IMR-90 (cell line): ENCODE results near the gene MBOAT1. TPM values are rescaled to one million over a fixed set of nuclear protein-coding genes. Genes with fewer than 3 reads are reported as not detected.

Experiments used
- ATAC-seq: fragments of 200-7000 bp; cut with Tn5 transposase; 2 replicates; pipeline ENCODE4 v1.9.1; 2020; ENCODE audit warnings: low read depth, mild to moderate bottlenecking, moderate library complexity
- BruUV-seq: library from RNA; stranded (reverse); fragments of 400-500 nt; replicated peaks from 2 replicates; lab custom pipeline; 2021; lab: Mats Ljungman, UMichigan
- CTCF ChIA-PET: fragments of 300-600 bp; formaldehyde crosslinking; extraction: SDS; loops from one replicate; lab custom pipeline; 2021; ENCODE audit warnings: antibody characterized with exemption; lab: Yijun Ruan, JAX
- POLR2A ChIA-PET: fragments of 300-600 bp; sonication (Branson Sonifier 250); formaldehyde crosslinking; loops from one replicate; lab custom pipeline; 2022; ENCODE audit warnings: antibody characterized with exemption; ENCODE audit not compliant: unreplicated experiment; lab: Charles Lee
- DNase-seq: peaks from one replicate; pipeline ENCODE4 v3.0.0; 2013
- H2AFZ ChIP-seq: replicated peaks from 2 replicates; pipeline ENCODE3; 2013; ENCODE audit warnings: low read length, mild to moderate bottlenecking; ENCODE audit not compliant: poor library complexity
- H2AK5ac ChIP-seq: 2 replicates; pipeline ENCODE4 v1.6.1; 2013; ENCODE audit warnings: low read depth, low read length, inconsistent platforms
- H2AK9ac ChIP-seq: replicated peaks from 2 replicates; pipeline ENCODE3; 2013; ENCODE audit warnings: mild to moderate bottlenecking, low read depth, low read length, moderate library complexity; ENCODE audit not compliant: poor library complexity
- H2BK120ac ChIP-seq: 2 replicates; pipeline ENCODE4 v1.6.1; 2013; ENCODE audit warnings: low read depth, low read length, inconsistent platforms
- H2BK15ac ChIP-seq: 3 replicates; pipeline ENCODE4 v1.6.1; 2013; ENCODE audit warnings: low read depth, low read length, inconsistent platforms
- H2BK20ac ChIP-seq: 2 replicates; pipeline ENCODE4 v1.6.1; 2013; ENCODE audit warnings: low read depth, mild to moderate bottlenecking, inconsistent platforms, low read length, moderate library complexity
- H2BK5ac ChIP-seq: 2 replicates; pipeline ENCODE4 v1.6.1; 2013; ENCODE audit warnings: mild to moderate bottlenecking, low read depth, low read length, inconsistent platforms; ENCODE audit not compliant: poor library complexity, severe bottlenecking
- H3K14ac ChIP-seq: replicated peaks from 2 replicates; pipeline ENCODE4 v1.6.1; 2013; ENCODE audit warnings: low read depth, low read length, inconsistent platforms
- H3K18ac ChIP-seq: 2 replicates; pipeline ENCODE4 v1.6.1; 2013; ENCODE audit warnings: low read depth, low read length, control low read depth
- H3K23ac ChIP-seq: 2 replicates; pipeline ENCODE4 v1.6.1; 2013; ENCODE audit warnings: low read depth, low read length, inconsistent platforms
- H3K27ac ChIP-seq: 2 replicates; pipeline ENCODE4 v1.5.1; 2013; ENCODE audit warnings: mild to moderate bottlenecking, control low read depth, low read length; ENCODE audit not compliant: insufficient read depth
- H3K27me3 ChIP-seq: 2 replicates; pipeline ENCODE4 v1.6.1; 2013; ENCODE audit warnings: low read length; ENCODE audit not compliant: control insufficient read depth, insufficient read depth
- H3K36me3 ChIP-seq: 2 replicates; pipeline ENCODE4 v1.6.1; 2013; ENCODE audit warnings: low read length, mixed read lengths; ENCODE audit not compliant: control insufficient read depth, insufficient read depth
- H3K4ac ChIP-seq: 2 replicates; pipeline ENCODE4 v1.6.1; 2013; ENCODE audit warnings: low read depth, low read length, inconsistent platforms
- H3K4me1 ChIP-seq: 2 replicates; pipeline ENCODE4 v1.6.1; 2013; ENCODE audit warnings: low read length, mixed read lengths; ENCODE audit not compliant: control insufficient read depth, insufficient read depth
- H3K4me2 ChIP-seq: 2 replicates; pipeline ENCODE4 v1.6.1; 2013; ENCODE audit warnings: low read depth, mild to moderate bottlenecking, control low read depth, low read length, moderate library complexity
- H3K4me3 ChIP-seq: 2 replicates; pipeline ENCODE4 v1.5.1; 2013; ENCODE audit warnings: low read depth, mild to moderate bottlenecking, control low read depth, low read length, moderate library complexity; ENCODE audit not compliant: insufficient read depth
- H3K56ac ChIP-seq: 2 replicates; pipeline ENCODE4 v1.6.1; 2013; ENCODE audit warnings: low read length, inconsistent platforms; ENCODE audit not compliant: insufficient read depth; ENCODE audit errors: extremely low read depth
- H3K79me1 ChIP-seq, 2 experiments: 2 replicates each; pipeline ENCODE4 v1.6.1; 2013; ENCODE audit warnings: low read length in 2 of 2, inconsistent platforms in 1 of 2, low read depth in 1 of 2
- H3K9ac ChIP-seq: 2 replicates; pipeline ENCODE4 v1.6.1; 2013; ENCODE audit warnings: low read depth, low read length, control low read depth
- H3K9me1 ChIP-seq: 2 replicates; pipeline ENCODE4 v1.6.1; 2013; ENCODE audit warnings: low read length, inconsistent platforms; ENCODE audit not compliant: insufficient read depth
- H3K9me3 ChIP-seq: 2 replicates; pipeline ENCODE4 v1.6.1; 2013; ENCODE audit warnings: low read length; ENCODE audit not compliant: control insufficient read depth, insufficient read depth
- H4K20me1 ChIP-seq: 2 replicates; pipeline ENCODE4 v1.6.1; 2013; ENCODE audit warnings: low read length, inconsistent platforms; ENCODE audit not compliant: insufficient read depth
- H4K5ac ChIP-seq: 2 replicates; pipeline ENCODE4 v1.6.1; 2013; ENCODE audit warnings: mild to moderate bottlenecking, low read depth, low read length, control low read depth
- H4K8ac ChIP-seq, 2 experiments: 2 replicates each; pipeline ENCODE4 v1.6.1; 2013; ENCODE audit warnings: low read depth in 2 of 2, low read length in 2 of 2, control low read depth in 1 of 2, inconsistent platforms in 1 of 2
- H4K91ac ChIP-seq: 2 replicates; pipeline ENCODE4 v1.6.1; 2013; ENCODE audit warnings: low read depth, low read length, inconsistent platforms; ENCODE audit not compliant: insufficient read depth
- BHLHE40 ChIP-seq: fragments of 150-350 bp; IDR thresholded peaks from 2 replicates; pipeline ENCODE4 v1.6.1; 2016; ENCODE audit warnings: mild to moderate bottlenecking, low read depth, low read length
- CEBPB ChIP-seq: IDR thresholded peaks from 2 replicates; pipeline ENCODE4 v1.6.1; 2012; ENCODE audit warnings: low read depth, low read length, improper control_type of control experiment
- CHD1 ChIP-seq: IDR thresholded peaks from 2 replicates; pipeline ENCODE4 v1.6.1; 2012; ENCODE audit warnings: low read depth, low read length, improper control_type of control experiment
- CTCF ChIP-seq: conservative IDR thresholded peaks from 2 replicates; pipeline ENCODE4 v1.5.1; 2012; ENCODE audit warnings: mild to moderate bottlenecking, low read depth, low read length, improper control_type of control experiment
- FOS ChIP-seq: fragments of 150-350 bp; IDR thresholded peaks from 2 replicates; pipeline ENCODE4 v1.6.1; 2016; ENCODE audit warnings: low read depth, low read length
- MAFK ChIP-seq: IDR thresholded peaks from 2 replicates; pipeline ENCODE4 v1.6.1; 2012; ENCODE audit warnings: low read depth, low read length, improper control_type of control experiment
- MAZ ChIP-seq: IDR thresholded peaks from 2 replicates; pipeline ENCODE4 v1.6.1; 2012; ENCODE audit warnings: low read depth, mild to moderate bottlenecking, low read length, improper control_type of control experiment, moderate library complexity, borderline replicate concordance
- MXI1 ChIP-seq: IDR thresholded peaks from 2 replicates; pipeline ENCODE4 v1.6.1; 2012; ENCODE audit warnings: low read depth, mild to moderate bottlenecking, low read length, moderate library complexity, borderline replicate concordance
- RCOR1 ChIP-seq: IDR thresholded peaks from 2 replicates; pipeline ENCODE4 v1.6.1; 2012; ENCODE audit warnings: mild to moderate bottlenecking, low read length, improper control_type of control experiment; ENCODE audit not compliant: insufficient replicate concordance
- RFX5 ChIP-seq: IDR thresholded peaks from 2 replicates; pipeline ENCODE4 v1.8.0; 2012; ENCODE audit warnings: low read depth, mild to moderate bottlenecking, low read length, moderate library complexity
- WGBS, 2 experiments: methylation state at CpG; one replicate each; pipeline versions ENCODE4 v1.1.5 to v1.1.7; 2013; ENCODE audit warnings: missing lambda C conversion rate in 2 of 2; ENCODE audit not compliant: insufficient read length in 1 of 2; ENCODE audit errors: extremely low coverage in 2 of 2; 5-methylcytosine and 5-hydroxymethylcytosine counted together
- dilution Hi-C: fragments of 300-500 bp; cut with HindIII; formaldehyde crosslinking; loops from one replicate; pipeline ENCODE4 v1.14.3; 2018; ENCODE audit warnings: low sequenced_read_pairs; ENCODE audit not compliant: unreplicated experiment
- in situ Hi-C: fragments of 300-500 bp; cut with MboI; formaldehyde crosslinking; loops from 3 replicates; pipeline ENCODE4 v1.14.3; 2019; ENCODE audit warnings: low sequenced_read_pairs, inconsistent platforms, mixed read lengths
- intact Hi-C: fragments of 100-400 bp; cut with micrococcal nuclease; formaldehyde crosslinking; loops from 2 replicates; pipeline ENCODE4 v1.10.0; 2022
- polyA plus RNA-seq, 3 experiments: library from polyadenylated mRNA; depleted of rRNA; stranded (reverse); fragments of >200 nt; gene quantifications; 2 replicates each; pipeline ENCODE4 v1.2.3, GENCODE V29; 2012; ENCODE audit warnings: low replicate concordance in 1 of 3
- total RNA-seq: library from RNA; depleted of rRNA; stranded (reverse); fragments of >200 nt; gene quantifications from 2 replicates; pipeline ENCODE4 v1.2.3, GENCODE V29; 2012
- TF ChIP-seq, protein P1 (sequence below): fragments of 150-350 bp; IDR thresholded peaks from 2 replicates; pipeline ENCODE4 v1.6.1; 2016; ENCODE audit warnings: low read depth, mild to moderate bottlenecking, low read length, moderate library complexity, borderline replicate concordance

Gene MBOAT1
- total and polyA plus RNA-seq, 2 of the 4 experiments (the other 2 are of a cell fraction), result 1.6 to 4.7 TPM

GRCh38 chr6:20129290-20130088 is 82.8 kb downstream of the MBOAT1 start (continued):
- TF ChIP-seq CTCF, result no peak

DNA sequence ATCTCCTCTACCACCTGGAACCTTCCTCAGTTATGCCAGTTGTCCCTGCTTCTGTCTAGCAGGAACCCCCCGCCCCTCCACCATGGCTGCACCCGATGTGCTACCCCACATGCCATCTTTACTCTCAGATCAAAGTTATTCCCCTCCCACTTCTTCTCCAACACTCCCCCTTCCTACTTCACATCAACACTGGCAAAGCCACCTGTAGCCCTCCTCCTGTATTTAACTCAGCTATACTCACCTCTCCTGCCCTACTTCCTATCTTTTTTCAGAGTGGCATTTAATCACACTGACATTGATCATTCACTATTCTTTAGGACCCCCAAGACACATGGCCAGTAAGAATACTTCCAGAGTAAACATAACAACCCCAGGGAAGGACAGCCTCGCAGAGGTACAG is 84.3 kb downstream of the MBOAT1 start:
- DNase-seq (no peak), ATAC-seq (no peak)
- Histone ChIP-seq H2AK9ac (no peak overlapping the region), H3K4me2 (no peak overlapping the region), H3K79me1 (no peaks in the 10 kb centered on the region), H3K4me1 (peaks cover 3% of the 10 kb centered on the region; the same call in 1 of the 2 replicates), H3K23ac (no peak overlapping the region), H2BK120ac (no peak overlapping the region), H3K14ac (no peak overlapping the region), H3K9me3 (no peaks in the 10 kb centered on the region), H2AFZ (no peak overlapping the region), H3K4ac (no peak overlapping the region), H4K91ac (no peak overlapping the region), H3K56ac (no peak overlapping the region), H3K27ac (no peak overlapping the region), H4K5ac (no peak overlapping the region), H2BK15ac (no peak overlapping the region), H3K36me3 (no peaks in the 10 kb centered on the region), H4K20me1 (no peaks in the 10 kb centered on the region), H3K9me1 (no peaks in the 10 kb centered on the region), H3K27me3 (no peaks in the 10 kb centered on the region), H2AK5ac (no peak overlapping the region), H4K8ac (no peak overlapping the region), H3K9ac (no peak overlapping the region), H3K18ac (no peak overlapping the region), H3K4me3 (no peak overlapping the region), H2BK20ac (no peak overlapping the region), H2BK5ac (no peak overlapping the region)
- dilution Hi-C loops (no loop called here), in situ Hi-C loops (no loop called here), intact Hi-C loops (no loop called here)
- 100% methylated on average over 2 of the region's 3 CpGs; no CpG with 5 or more reads in 1 of the 2 experiments for WGBS, 2 experiments
- POLR2A ChIA-PET, result no interaction called here
- CTCF ChIA-PET, result no interaction called here
- no TSS peak for BruUV-seq
- TF ChIP-seq MAFK, result no peak
- TF ChIP-seq, protein P1, sequence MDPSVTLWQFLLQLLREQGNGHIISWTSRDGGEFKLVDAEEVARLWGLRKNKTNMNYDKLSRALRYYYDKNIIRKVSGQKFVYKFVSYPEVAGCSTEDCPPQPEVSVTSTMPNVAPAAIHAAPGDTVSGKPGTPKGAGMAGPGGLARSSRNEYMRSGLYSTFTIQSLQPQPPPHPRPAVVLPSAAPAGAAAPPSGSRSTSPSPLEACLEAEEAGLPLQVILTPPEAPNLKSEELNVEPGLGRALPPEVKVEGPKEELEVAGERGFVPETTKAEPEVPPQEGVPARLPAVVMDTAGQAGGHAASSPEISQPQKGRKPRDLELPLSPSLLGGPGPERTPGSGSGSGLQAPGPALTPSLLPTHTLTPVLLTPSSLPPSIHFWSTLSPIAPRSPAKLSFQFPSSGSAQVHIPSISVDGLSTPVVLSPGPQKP, result no peak
- no peak for TF ChIP-seq CHD1
- TF ChIP-seq CEBPB, result no peak
- no peak for TF ChIP-seq RCOR1
- TF ChIP-seq MXI1, result no peak
- no peak for TF ChIP-seq MAZ
- TF ChIP-seq RFX5, result no peak
- TF ChIP-seq FOS, result no peak
- no peak for TF ChIP-seq BHLHE40
